Esophagus squamous epithelium (tissue), 4 donors: ENCODE results near the gene CDKN2D.

Experiments
- POLR2A ChIP-seq, 4 donors: fragments of 450-650 bp; IDR thresholded peaks; one replicate each; pipeline ENCODE4 v1.6.1; 2017; ENCODE audit warnings: antibody characterized with exemption in 4 of 4, mild to moderate bottlenecking in 4 of 4, moderate library complexity in 3 of 4
- TF ChIP-seq, protein P1 (sequence below), 6 experiments: fragments of 450-650 bp in 4 of 6; fragments of 200-600 bp in 2 of 6; sonication (generic) in 2 of 6; IDR thresholded peaks; one replicate each; pipeline ENCODE4 v1.5.1; 2016 to 2019; ENCODE audit warnings: antibody characterized with exemption in 6 of 6, mild to moderate bottlenecking in 4 of 6, moderate library complexity in 4 of 6

DNA sequence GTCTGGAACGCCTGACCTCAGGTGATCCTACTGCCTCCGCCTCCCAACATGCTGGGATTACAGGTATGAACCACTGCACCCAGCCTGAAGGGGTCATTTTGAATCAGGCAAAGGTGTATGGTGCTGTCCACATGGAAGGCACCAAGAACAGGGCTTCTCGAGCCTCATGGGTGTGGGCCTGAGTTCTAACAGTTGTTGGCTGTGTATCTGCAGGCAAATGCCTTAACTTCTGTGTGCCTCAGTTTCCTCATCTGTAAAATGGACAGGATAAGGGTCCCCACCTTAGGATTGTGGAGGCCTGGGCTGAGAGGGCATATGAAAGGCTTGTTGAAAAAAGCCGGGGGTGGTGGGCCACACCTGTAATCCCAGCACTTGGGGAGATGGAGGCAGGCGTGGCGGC lies 9.2 kb upstream of the CDKN2D start:
- no peak for TF ChIP-seq POLR2A (IDR thresholded peaks at IDR 0.05)
- TF ChIP-seq, protein P1, sequence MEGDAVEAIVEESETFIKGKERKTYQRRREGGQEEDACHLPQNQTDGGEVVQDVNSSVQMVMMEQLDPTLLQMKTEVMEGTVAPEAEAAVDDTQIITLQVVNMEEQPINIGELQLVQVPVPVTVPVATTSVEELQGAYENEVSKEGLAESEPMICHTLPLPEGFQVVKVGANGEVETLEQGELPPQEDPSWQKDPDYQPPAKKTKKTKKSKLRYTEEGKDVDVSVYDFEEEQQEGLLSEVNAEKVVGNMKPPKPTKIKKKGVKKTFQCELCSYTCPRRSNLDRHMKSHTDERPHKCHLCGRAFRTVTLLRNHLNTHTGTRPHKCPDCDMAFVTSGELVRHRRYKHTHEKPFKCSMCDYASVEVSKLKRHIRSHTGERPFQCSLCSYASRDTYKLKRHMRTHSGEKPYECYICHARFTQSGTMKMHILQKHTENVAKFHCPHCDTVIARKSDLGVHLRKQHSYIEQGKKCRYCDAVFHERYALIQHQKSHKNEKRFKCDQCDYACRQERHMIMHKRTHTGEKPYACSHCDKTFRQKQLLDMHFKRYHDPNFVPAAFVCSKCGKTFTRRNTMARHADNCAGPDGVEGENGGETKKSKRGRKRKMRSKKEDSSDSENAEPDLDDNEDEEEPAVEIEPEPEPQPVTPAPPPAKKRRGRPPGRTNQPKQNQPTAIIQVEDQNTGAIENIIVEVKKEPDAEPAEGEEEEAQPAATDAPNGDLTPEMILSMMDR (IDR thresholded peaks at IDR 0.05), result no peak
